ENCODE results near the gene NARS2.

DNA sequence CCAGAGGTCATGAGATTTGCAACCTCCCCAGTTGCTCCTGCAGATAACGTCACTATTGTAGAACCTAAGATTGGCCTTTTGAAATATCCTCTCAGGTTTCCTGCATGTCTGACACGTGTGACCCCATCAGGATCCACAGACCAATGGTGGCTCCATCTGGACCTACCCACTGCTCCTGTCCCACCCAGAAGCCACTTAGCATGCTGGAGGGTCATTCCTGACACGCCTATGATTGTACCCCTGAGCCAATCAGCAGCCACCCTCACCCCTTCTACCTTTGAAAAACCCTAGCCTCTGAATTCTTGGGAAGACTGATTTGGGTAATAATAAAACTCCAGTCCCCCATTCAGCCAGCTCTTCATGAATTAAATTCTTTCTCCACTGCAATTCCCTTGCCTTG lies 20.1 kb upstream of the NARS2 start:
- TF ChIP-seq, protein P1, sequence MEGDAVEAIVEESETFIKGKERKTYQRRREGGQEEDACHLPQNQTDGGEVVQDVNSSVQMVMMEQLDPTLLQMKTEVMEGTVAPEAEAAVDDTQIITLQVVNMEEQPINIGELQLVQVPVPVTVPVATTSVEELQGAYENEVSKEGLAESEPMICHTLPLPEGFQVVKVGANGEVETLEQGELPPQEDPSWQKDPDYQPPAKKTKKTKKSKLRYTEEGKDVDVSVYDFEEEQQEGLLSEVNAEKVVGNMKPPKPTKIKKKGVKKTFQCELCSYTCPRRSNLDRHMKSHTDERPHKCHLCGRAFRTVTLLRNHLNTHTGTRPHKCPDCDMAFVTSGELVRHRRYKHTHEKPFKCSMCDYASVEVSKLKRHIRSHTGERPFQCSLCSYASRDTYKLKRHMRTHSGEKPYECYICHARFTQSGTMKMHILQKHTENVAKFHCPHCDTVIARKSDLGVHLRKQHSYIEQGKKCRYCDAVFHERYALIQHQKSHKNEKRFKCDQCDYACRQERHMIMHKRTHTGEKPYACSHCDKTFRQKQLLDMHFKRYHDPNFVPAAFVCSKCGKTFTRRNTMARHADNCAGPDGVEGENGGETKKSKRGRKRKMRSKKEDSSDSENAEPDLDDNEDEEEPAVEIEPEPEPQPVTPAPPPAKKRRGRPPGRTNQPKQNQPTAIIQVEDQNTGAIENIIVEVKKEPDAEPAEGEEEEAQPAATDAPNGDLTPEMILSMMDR (IDR thresholded peaks at IDR 0.05), result no peak
- TF ChIP-seq POLR2A (IDR thresholded peaks at IDR 0.05), result no peak
